Measurements from ENCODE around the gene CDH23.

GRCh38 chr10:71765176-71765904, 368.6 kb downstream of the CDH23 start:
- TF ChIP-seq EZH2 (IDR thresholded peaks at IDR 0.05; ENCODE audit: low read depth) (no peak), CTCF (conservative IDR thresholded peaks at IDR 0.05) (no peak)
